OCI-LY7 (cell line): Measurements from ENCODE around the gene ZNF30. TPM values are rescaled to one million over a fixed set of nuclear protein-coding genes. Genes with fewer than 3 reads are reported as not detected.

ENCODE experiments used
- BruUV-seq: library from RNA; stranded (reverse); fragments of 400-500 nt; replicated peaks from 2 replicates; lab custom pipeline; 2021; lab: Mats Ljungman, UMichigan
- CTCF ChIA-PET: fragments of 300-600 bp; sonication (Branson Sonifier 250); formaldehyde crosslinking; loops from one replicate; lab custom pipeline; 2022; ENCODE audit warnings: antibody characterized with exemption; ENCODE audit not compliant: unreplicated experiment; lab: Charles Lee
- POLR2A ChIA-PET: fragments of 300-600 bp; sonication (Branson Sonifier 250); formaldehyde crosslinking; loops from one replicate; lab custom pipeline; 2022; ENCODE audit warnings: antibody characterized with exemption; lab: Charles Lee
- DNase-seq: peaks from one replicate; pipeline ENCODE4 v3.0.0-alpha.2; 2015; ENCODE audit warnings: low spot score
- H2AFZ ChIP-seq: fragments of 200-600 bp; sonication (generic), shearing (Covaris generic); 2 replicates; pipeline ENCODE4 v1.6.1; 2014; ENCODE audit warnings: mild to moderate bottlenecking, antibody characterized with exemption, low read length, moderate library complexity
- H3K27ac ChIP-seq: fragments of 200-600 bp; sonication (generic); 2 replicates; pipeline ENCODE4 v1.5.1; 2014; ENCODE audit warnings: mixed run types, low read depth, mild to moderate bottlenecking, moderate library complexity, low read length, inconsistent platforms; ENCODE audit not compliant: poor library complexity, severe bottlenecking
- H3K36me3 ChIP-seq: fragments of 200-600 bp; sonication (generic); 2 replicates; pipeline ENCODE4 v1.6.1; 2014; ENCODE audit warnings: mild to moderate bottlenecking, antibody characterized with exemption, low read length, moderate library complexity, mixed read lengths; ENCODE audit not compliant: insufficient read depth
- H3K4me1 ChIP-seq: fragments of 200-600 bp; sonication (generic); 2 replicates; pipeline ENCODE4 v1.5.1; 2014; ENCODE audit warnings: mild to moderate bottlenecking, low read length; ENCODE audit not compliant: insufficient read depth, poor library complexity, severe bottlenecking
- H3K4me2 ChIP-seq: fragments of 200-600 bp; sonication (generic); 2 replicates; pipeline ENCODE4 v1.6.1; 2014; ENCODE audit warnings: mild to moderate bottlenecking, low read length
- H3K4me3 ChIP-seq: fragments of 200-600 bp; sonication (generic); 2 replicates; pipeline ENCODE4 v1.5.1; 2014; ENCODE audit warnings: mild to moderate bottlenecking, low read depth, low read length; ENCODE audit not compliant: poor library complexity, severe bottlenecking
- H3K79me2 ChIP-seq: fragments of 200-600 bp; sonication (generic); 2 replicates; pipeline ENCODE4 v1.6.1; 2016; ENCODE audit warnings: low read depth, mild to moderate bottlenecking, low read length, moderate library complexity, mixed read lengths; ENCODE audit not compliant: insufficient read depth
- H3K9me2 ChIP-seq: fragments of 200-600 bp; sonication (generic); 2 replicates; pipeline ENCODE4 v1.6.1; 2016; ENCODE audit warnings: mild to moderate bottlenecking, low read length, mixed read lengths; ENCODE audit not compliant: insufficient read depth
- H3K9me3 ChIP-seq: fragments of 200-600 bp; sonication (generic); 2 replicates; pipeline ENCODE4 v1.6.1; 2014; ENCODE audit warnings: mild to moderate bottlenecking, mixed run types, low read length, mixed read lengths
- H4K20me1 ChIP-seq: fragments of 200-600 bp; sonication (generic); 2 replicates; pipeline ENCODE4 v1.6.1; 2014; ENCODE audit warnings: mild to moderate bottlenecking, antibody characterized with exemption, low read length, moderate library complexity, mixed read lengths; ENCODE audit not compliant: insufficient read depth
- EZH2phosphoT487 ChIP-seq: fragments of 200-600 bp; sonication (generic); IDR thresholded peaks from 2 replicates; pipeline ENCODE4 v1.6.1; 2018; ENCODE audit warnings: low read depth, borderline replicate concordance, mild to moderate bottlenecking, mixed run types, antibody characterized with exemption, low read length, moderate library complexity, mixed read lengths
- intact Hi-C: fragments of 100-400 bp; cut with micrococcal nuclease; formaldehyde crosslinking; loops from one replicate; pipeline ENCODE4 v1.10.0; 2022; ENCODE audit not compliant: unreplicated experiment
- total RNA-seq, 2 experiments: library from RNA; depleted of rRNA in 1 of 2; stranded (reverse); fragments of >200 nt in 1 of 2; shearing (Covaris generic) in 1 of 2; gene quantifications; 2 replicates each; pipeline ENCODE4 v1.2.3, GENCODE V29; 2014 to 2022
- TF ChIP-seq, protein P1 (sequence below): fragments of 200-600 bp; sonication (generic); conservative IDR thresholded peaks from 2 replicates; pipeline ENCODE4 v1.5.1; 2014; ENCODE audit warnings: mild to moderate bottlenecking, antibody characterized with exemption, low read length, moderate library complexity, mixed read lengths

The ZNF30 gene
- total RNA-seq, 2 experiments from 2014 or later = not detected

DNA sequence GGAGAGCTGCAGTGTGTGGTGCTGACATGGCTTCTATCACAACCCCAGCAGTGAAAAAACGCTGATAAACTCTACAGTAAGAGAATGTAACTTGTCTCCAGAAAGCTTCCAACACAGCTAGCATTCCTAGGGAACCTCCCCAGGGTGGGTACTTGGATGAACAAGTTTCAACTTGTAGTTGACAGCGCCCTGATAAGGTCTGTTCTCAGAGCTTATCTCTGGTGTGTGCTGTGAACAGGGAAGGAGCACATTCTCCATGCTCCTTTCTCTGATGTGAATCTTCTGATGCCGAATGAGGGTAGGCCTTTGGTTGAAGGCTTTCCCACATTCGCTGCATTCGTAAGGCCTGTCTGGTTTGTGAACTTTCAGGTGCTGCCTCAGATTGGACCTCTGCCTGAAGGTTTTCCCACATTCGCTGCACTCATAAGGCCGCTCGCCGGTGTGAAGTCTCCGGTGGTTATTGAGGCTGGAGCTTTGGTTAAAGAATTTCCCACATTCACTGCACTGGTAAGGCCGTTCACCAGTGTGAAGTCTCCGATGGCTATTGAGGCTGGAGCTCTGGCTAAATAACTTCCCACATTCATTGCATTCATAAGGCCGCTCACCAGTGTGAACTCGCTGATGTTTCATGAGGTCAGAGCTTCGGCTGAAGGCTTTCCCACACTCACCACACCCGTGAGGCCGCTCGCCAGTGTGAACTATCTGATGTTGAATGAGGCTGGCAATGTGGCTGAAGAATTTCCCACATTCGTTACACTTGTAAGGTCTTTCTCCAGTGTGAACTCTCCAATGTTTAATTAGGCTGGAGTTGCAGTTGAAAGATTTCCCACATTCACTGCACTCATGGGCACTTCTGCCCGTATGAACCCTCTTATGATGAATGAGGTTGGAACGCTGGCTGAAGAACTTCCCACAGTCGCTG lies 31.4 kb downstream of the ZNF30 start:
- ChIA-PET CTCF (no interaction called here), POLR2A (no interaction called here)

DNA sequence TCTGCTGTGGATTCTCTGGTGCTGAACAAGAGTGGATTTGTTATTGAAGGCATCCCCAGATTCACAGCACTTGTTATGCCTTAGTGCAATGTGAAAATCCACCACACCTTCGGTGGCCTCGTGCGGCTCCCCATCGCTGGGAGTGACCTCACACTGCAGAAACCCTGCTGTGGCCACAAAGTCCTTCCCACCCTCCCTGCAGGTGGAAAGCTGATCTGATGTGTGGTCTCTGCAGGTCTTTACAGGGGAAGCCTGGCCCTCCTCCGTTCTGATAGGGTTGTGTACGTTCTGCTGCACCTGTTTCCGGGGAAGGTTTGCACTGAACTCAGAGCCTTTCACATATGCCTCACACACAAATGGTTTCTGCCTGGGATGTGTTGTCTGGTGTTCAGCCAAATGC lies 32.3 kb downstream of the ZNF30 start:
- H3K9me2 ChIP-seq = no peaks in the 10 kb centered on the region
- no peak overlapping the region for H2AFZ ChIP-seq
- peaks cover 5% of the 10 kb centered on the region; the same call in 1 of the 2 replicates for H3K9me3 ChIP-seq
- no peaks in the 10 kb centered on the region for H4K20me1 ChIP-seq
- no peak for DNase-seq
- H3K4me2 ChIP-seq = no peak overlapping the region
- peaks cover 16% of the 10 kb centered on the region; the same call in 1 of the 2 replicates for H3K79me2 ChIP-seq
- no TSS peak for BruUV-seq
- CTCF ChIA-PET = no interaction called here
- peaks cover 41% of the 10 kb centered on the region for H3K36me3 ChIP-seq
- POLR2A ChIA-PET = no interaction called here
- H3K4me1 ChIP-seq = peaks cover 19% of the 10 kb centered on the region
- intact Hi-C loops = no loop called here
- H3K4me3 ChIP-seq = no peak overlapping the region
- TF ChIP-seq, protein P1, sequence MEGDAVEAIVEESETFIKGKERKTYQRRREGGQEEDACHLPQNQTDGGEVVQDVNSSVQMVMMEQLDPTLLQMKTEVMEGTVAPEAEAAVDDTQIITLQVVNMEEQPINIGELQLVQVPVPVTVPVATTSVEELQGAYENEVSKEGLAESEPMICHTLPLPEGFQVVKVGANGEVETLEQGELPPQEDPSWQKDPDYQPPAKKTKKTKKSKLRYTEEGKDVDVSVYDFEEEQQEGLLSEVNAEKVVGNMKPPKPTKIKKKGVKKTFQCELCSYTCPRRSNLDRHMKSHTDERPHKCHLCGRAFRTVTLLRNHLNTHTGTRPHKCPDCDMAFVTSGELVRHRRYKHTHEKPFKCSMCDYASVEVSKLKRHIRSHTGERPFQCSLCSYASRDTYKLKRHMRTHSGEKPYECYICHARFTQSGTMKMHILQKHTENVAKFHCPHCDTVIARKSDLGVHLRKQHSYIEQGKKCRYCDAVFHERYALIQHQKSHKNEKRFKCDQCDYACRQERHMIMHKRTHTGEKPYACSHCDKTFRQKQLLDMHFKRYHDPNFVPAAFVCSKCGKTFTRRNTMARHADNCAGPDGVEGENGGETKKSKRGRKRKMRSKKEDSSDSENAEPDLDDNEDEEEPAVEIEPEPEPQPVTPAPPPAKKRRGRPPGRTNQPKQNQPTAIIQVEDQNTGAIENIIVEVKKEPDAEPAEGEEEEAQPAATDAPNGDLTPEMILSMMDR = no peak
- no peak for TF ChIP-seq EZH2phosphoT487
- H3K27ac ChIP-seq = no peak overlapping the region

More for the DNA sequence above, 31.4 kb downstream of the ZNF30 start:
- intact Hi-C loops = no loop called here
- BruUV-seq = no TSS peak
- H3K9me3 ChIP-seq = peaks cover 14% of the 10 kb centered on the region
- H3K36me3 ChIP-seq = peaks cover 41% of the 10 kb centered on the region
- DNase-seq = no peak
- no peak overlapping the region for H3K4me2 ChIP-seq
- no peak overlapping the region for H3K27ac ChIP-seq
- H3K9me2 ChIP-seq = no peaks in the 10 kb centered on the region
- H2AFZ ChIP-seq = no peak overlapping the region
- no peak for TF ChIP-seq EZH2phosphoT487
- TF ChIP-seq, protein P1 = no peak
- peaks cover 16% of the 10 kb centered on the region for H3K4me1 ChIP-seq
- no peaks in the 10 kb centered on the region for H4K20me1 ChIP-seq
- H3K4me3 ChIP-seq = no peak overlapping the region
- H3K79me2 ChIP-seq = peaks cover 12% of the 10 kb centered on the region; the same call in 1 of the 2 replicates
